Measurements from ENCODE around the gene KCNN3.
A peak's percentile ranks its signal among the peaks of the same experiment; 100 is the strongest.

Gene KCNN3

DNA sequence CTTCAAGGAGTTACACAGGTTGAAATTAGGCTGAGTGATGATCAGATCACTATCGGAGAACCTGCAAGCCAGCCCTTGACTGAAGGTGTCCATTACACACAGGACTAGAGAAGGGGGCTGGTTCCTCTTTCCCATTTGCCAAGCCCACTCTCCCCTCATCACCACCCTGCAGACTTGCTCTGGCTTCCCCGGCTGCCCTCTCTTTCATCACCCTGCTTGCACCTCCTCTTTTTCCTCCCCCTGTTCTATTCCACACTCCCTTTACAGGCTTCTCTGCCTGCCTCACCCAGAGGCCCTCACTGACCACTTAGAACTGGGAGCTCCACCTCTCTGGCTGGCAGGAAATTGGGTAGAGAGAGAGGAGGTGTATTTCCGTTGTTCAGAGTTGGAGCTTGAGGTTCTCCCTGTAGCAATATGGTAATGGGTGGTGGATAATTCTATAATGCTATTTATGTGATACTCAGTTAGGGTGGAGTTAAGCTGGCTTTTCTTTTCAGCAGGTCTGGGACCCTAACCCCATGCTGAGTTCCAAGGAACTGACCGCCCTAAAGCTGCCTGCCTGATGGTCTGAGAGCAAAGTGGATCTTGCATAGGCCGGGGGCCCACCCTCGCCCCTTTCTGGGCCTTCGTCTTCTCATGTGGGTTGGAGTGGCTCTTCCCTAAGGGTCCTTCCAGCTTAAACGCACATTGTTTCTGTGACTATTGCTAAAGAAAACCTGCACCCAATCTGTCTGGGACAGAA is 150.3 kb downstream of the KCNN3 start:
- DNase-seq, result no peak

DNA sequence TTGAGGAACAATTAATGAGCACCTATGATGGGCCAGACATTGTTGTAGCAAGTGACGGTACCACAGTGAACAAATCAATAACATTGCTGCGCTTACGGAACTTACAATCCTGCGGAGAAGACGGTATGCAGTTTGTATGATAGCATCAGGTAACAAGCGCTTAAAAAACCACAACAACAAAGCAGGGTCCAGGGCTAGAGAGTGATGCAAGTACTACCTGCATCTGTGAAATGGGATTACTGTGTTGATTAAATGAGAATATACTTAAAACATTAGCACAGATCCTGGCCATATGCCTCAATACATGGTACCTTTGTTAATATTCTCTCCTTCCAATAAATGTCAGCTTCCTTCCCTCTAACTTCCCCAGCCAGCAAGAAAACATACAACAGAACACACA is 151.5 kb downstream of the KCNN3 start:
- no peak for DNase-seq

DNA sequence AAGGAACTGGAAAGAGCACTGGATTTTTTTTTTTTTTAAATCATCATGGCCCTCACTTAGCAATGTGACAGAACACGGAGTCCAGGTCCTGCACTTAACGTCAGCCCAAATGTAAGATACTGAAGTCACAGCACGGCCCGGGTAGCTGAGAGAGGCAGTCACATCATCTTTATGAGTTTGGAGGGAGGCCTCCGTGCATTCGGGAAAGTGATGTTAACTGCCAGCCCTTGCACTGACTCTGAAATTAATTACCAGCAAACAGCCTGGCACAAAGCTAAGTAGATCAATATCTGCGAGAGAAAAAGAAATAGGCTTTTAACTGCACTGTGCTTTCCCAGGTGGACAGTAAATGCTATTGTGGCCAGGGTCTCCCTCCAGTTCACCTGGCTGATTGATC is 152.6 kb downstream of the KCNN3 start:
- DNase-seq, result no peak

DNA sequence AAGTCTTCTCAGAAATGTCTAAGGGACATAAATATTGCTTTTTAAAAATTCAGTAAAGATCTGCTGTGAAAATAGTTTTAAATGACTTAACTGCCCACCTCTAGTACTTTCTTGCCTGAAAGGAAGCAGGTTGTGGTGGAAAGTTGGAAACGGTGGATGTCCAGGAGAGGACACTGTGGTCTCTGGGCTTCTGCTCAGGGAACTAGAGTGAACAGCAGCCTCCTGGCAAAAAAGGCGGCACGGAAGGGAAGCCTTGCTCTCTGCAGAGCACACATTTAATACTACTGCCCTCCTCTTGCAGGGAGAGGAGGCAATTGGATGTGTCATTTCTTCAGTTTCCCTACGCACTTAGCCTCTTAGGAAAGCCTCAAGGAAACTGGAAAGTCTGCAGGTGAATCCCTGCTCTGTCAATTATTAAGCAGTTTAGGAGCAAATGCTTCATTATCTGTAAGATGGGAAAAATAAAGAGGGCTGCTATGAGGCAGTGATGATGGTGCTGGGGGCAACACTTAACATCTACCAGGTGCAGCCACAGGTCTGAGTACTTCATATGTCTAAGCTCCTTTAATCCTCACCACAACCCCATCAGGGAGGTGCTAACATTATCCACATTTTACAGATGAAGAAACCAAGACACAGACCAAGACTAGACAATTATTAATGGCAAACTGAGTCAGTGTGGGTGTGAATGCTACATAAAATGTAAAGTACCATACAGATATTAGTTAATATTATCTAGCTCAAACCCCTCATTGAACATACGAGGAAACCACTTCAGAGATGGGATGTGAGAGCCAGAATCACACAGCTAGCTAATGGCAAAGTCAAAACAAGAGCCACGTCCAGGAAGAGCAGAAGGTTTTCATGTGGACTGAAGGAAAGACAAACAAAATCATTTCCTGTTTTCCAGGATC is 153.2 kb downstream of the KCNN3 start:
- no peak for DNase-seq

DNA sequence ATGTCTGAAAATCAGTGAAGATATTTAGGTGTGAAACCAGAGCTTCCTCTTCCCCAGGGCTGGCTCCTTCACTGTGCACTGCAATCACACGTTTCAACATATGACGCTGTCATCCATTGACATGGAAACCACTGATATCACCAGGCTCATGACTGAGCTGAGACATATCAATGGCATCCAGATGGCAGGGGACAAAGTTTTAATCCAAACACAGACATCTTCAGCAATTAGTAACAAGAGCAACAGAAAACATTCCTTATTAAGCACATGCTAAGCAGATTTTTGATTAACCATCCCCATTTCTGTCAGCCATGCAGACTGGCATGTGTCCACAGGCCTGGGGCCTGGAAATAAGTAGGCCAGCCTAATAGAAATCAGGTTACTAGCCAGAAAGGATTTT is 154.1 kb downstream of the KCNN3 start:
- DNase-seq, result no peak

DNA sequence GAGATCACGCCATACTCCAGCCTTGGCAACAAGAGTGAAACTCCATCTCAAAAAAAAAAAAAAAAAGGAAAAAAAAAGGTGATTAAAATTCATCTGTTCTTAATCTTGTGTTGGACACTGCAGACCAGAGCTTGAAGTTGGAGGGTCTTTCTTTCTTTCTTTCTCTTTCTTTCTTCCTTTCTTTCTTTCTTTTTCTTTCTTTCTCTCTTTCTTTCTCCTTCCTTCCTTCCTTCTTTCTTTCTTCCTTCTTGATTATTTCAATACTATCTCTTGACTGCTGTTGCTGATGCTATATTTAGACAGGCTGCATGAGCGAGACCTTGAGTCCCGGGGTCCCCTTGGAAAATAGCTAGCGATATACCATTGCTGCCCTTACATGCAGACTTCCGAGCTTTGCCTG is 154.7 kb downstream of the KCNN3 start:
- DNase-seq, result no peak

DNA sequence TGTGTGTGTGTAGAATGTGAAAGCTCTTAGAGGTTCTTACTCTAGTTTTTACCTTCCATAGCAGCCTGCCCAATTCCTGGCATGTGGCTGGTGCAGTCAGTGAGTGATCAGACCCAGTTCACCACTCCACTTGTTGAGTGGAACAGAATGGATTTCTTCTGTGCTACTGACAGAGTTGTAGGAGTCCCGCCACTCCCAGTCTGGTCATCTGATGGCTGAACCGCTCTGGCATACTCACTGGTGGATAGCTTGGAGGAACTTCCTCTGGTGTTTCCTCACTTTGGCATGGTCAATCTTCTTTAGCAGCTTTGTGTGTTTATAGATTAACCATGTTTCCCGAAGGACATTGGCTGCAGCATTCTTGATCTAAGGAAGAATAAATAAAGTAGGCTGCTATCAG is 155.4 kb downstream of the KCNN3 start:
- DNase-seq, result peak; percentile 19

DNA sequence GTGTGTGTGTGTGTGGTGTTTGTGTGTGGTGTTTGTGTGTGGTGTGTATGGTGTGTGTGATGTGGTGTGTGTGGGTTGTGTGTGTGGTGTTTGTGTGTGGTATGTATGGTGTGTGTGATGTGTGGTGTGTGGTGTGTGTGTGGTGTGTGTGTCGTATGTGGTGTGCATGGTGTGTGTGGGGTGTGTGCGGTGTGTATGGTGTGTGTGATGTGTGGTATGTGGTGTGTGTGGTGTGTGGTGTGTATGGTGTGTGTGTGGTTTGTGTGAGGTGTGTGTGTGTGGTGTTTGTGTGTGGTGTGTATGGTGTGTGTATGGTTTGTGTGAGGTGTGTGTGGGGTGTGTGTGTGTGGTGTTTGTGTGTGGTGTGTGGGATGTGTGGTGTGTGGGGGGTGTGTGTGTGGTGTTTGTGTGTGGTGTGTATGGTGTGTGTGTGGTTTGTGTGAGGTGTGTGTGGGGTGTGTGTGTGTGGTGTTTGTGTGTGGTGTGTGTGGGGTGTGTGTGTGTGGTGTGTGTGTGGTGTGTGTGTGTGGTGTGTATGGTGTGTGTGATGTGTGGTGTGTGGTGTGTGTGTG is 155.9 kb downstream of the KCNN3 start:
- DNase-seq, result no peak

DNA sequence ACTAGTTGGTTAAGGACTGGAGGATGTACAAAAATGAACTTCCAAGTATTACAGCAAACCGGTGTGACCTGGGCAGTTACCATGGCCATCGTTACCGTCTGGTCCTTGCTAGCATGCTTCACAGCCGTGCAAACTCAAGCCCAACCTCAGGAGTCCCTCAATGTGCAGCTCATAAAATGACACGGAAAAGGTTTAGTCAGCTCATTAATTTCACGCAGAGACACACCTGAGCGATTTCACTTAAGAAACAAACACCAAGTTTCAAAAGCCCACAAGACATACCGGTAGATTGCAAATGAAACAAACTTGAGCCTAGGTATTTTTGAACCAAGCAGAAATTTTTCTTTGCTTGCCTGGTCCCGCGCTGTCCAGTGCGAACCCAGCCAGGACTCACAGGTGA is 157.1 kb downstream of the KCNN3 start:
- no peak for DNase-seq

DNA sequence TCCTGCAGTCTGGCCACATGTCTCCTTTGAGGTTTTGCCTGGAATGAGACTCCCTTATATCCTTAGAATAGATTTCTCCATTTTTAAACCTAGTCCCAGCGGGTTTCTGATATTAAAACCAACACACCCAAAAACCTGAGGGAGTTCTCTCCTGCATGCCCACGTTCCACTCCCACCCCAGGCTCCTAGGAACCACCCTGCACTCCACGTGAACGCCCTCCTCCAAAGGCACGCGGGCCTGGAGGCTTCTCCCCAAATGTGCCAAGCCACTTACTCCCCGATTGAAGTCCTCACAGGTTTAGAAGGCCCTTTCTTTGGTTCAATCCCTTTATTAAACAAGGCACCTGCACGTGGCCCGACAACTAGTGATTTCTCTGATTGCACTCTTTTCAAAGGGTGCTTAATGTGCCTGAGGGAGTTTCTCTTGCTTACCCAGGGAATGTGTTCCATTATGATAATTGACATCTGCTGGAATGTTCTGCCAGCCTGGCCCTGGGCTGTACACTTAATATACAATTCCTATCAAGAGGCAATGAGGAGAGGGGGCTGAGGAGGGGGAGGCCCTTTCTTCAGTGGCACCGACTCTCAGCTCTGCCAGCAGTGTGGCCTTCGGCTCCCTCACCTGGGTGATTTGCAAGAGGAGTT is 157.8 kb downstream of the KCNN3 start:
- DNase-seq, result no peak

DNA sequence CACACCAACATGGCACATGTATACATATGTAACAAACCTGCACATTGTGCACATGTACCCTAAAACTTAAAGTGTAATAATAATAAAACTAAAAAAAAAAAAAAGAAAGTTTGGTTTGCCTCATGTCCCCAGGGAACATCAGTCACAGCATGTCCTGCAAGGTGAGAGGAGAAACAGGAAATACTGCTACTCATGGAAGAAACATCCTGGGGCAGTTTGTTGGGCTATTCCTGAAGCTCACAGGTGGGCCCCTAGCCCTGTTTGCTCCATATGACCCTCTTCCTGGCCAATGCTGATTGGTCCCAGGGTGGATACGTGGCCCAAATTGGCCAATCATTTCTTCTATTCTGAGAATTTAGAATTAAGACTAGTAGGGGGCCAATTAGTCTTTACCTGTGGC is 158.7 kb downstream of the KCNN3 start:
- no peak for DNase-seq

DNA sequence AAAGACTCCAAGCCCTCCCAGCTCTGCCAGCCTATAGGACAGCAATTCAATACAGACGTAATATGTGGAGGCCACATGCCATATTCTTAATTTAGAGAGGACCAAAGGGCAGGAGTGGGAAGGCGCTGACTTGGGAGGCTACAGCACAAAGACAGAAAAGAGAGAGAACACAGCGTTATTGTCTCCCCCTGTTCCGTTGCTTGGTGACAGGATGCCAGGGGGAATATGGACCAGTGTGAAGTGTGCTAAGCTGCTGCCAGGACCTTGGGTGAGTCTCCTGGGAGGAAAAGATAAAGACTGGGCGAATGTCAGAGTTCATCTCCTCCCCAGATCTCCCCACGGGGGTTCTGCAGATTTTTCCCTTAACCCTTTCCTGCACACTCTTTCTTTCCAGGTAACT is 160.0 kb downstream of the KCNN3 start:
- DNase-seq, result no peak

DNA sequence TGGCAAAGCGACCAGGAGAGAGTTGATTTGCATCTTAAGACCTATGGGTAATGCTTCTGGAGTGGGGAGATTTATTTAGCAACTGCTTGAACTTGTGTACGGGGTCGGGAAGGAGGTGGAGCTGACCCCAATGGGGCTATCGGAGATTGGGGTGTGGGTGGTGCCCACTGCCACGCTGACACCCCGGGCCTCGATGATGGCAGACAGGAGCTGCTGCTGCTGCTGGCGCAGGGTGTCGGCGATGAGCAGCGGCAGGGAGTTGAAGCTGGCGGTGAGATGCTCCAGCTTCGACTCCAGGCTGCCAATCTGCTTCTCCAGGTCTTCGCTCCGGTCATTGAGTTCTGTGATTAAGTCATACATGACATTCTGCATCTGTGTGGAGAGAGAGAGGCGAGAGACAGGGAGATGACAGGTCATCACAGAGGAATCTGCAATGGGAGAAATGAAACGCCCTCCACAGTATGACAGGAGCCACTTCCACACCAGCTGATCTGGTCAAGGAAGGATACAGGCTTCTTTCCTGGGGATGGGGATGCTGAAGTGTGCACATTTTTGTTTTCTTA is 162.1 kb downstream of the KCNN3 start:
- DNase-seq, result no peak

DNA sequence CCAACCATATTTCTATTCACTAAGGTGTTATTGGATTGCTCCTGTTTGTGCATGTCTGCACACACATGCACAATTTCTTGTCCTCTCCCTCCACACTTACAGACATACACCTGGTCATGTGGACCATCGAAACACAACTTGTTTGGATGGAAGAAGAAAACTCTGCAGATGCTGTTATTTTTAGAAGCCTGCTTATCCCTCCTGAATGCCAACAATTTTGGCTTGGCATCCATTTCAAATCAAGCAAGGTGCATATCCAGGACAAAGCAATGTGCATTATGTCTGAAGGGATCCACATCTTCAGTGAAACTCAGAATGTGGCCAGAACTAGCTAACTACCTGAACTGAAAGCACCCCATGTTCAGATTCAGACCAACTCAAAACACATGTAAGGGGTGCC is 163.2 kb downstream of the KCNN3 start:
- DNase-seq, result no peak

DNA sequence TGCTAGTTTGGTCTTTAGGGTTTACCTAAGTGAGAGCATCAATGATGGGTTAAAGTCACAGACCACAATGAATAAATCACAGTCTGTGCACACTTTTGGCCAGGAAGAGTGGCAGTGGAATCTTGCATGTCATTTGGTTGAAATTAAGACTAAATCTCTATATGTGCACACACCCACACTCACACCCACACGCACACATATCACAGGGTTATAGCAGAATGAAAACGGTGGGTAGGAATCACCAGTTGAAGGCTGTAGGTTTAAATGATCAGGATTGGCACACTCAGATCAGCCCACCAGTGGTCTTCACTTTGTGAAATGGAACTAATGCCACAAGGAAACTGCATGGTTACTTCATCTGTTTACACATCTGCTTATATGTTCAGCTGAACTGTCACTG is 164.5 kb downstream of the KCNN3 start:
- no peak for DNase-seq

DNA sequence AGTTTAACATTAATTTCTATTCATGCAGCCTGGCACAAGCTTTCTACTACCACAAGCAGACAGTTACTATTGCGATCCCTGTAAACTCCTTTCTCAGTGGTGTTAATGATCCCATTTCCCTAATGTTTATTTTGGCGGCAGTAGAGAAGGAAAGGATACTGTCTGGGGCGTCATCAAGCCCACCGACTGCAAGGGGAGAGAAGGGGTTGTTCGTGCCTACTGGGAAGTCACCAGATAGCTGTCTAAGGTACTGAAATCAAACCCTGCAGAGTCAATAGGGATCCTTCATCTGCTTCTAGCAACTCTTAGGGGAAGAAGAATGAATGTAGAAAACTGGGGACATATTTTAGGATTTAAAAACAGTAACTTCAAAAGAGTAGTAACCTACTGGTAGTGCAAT is 166.9 kb downstream of the KCNN3 start:
- DNase-seq, result peak; percentile 12

DNA sequence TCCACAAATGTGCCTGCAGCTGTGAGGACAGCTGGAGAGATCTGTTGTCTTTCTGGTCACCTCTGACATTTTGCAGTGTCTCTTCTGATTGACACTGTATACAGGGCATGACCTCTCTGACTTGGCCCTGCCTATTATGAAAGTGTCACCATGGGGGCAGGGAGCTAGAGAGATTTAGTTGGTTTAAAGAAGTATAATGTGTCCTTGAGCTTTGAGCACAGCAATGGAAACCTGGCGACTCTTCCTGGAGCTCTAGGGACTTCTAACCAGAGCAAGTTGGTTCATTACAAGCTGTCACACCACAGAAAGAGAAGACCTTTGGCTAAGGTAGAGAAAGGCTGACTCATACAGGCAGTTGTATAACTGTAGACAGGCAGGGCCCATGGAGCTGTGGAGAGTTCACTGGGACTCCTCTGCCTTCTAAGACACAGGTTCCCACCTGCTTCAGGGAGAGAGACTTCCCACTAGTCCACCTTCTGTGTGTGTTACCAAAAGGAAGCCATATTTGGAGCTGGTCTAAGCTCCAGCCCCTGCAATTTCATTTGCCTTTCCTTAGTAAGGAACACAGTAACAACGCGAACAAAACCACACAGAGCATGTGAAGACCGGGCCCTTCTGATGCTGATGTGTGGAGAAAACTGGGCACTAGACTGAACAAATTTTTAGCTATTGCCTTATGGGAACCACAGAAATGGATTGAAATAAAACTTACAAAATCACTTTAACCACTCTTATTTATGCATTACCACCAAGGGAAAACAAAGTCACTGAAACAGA is 171.6 kb downstream of the KCNN3 start:
- DNase-seq, result no peak

DNA sequence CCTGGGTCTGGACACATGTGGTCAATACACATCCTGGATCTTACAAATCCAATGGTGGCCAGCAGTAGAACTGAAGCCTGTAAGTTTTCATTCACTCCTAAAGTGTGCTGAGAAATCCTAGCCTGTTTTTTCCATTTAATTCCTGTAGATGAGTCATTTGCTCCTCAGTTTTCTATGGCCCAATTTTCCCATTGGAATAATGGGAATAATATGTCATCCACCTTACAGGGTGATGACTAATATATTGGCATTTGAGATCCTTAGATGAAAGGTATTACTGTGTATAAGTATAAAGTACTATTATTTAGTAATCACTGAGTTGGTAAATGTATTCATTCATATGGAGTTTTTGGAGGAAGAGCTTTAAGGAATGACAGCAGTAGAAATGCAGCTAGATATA is 172.4 kb downstream of the KCNN3 start:
- DNase-seq, result peak; percentile 53

DNA sequence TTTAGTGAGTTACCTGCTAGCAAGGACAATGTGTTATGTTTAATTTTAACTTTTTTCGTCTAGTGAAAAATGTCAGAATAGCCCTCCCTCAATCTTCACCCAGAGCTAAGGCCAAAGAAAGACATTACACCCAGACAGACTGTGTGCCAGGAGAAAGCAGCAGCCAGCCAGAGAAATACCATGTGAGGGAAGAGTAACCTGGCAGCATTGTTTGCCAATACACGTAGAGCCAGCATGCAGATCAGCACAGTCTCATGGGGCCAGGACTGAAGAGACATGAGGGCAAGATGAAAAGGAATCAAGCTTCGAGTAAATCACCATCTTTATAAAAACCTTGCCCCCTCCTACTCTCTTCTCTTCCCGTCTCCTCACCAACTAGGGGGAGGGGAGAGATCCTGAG is 173.6 kb downstream of the KCNN3 start:
- no peak for DNase-seq

DNA sequence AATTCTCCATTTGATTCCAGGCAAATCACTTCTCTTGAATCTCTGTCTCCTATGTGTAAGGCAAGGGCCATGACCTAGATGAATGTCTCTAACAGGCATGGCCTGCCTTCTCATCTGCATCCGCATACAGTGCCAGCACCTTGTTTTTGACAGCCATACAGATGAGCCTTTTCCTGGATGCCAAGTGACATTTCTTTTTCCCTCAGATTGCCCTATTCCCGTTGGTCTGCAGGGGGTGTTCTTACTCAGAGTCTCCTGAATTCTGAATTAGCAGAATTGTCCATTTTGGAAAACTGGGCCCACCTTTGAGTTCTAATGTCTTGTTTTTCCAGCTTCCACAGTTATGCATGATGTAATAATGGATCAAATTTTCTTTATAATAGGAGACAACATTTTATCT is 174.1 kb downstream of the KCNN3 start:
- no peak for DNase-seq

DNA sequence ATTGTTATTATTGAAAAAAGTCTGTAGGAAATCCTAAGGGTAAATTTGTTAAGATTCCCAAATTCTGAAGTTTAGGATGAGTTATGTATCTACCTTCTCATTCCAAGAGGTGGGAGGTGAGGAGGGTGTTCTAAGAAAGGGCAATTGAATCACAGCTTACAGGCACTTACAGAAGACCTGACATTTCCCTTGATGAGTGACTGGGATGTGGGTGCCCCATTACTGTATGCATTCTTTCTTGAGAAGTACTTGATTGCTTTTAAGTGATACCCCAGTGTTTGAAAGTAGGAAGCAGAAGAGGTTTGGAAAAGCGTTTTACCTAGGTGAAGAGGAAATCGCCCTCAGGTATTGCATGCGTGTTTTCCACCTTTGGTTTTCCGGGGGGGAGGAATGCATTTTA is 175.1 kb downstream of the KCNN3 start:
- no peak for DNase-seq

DNA sequence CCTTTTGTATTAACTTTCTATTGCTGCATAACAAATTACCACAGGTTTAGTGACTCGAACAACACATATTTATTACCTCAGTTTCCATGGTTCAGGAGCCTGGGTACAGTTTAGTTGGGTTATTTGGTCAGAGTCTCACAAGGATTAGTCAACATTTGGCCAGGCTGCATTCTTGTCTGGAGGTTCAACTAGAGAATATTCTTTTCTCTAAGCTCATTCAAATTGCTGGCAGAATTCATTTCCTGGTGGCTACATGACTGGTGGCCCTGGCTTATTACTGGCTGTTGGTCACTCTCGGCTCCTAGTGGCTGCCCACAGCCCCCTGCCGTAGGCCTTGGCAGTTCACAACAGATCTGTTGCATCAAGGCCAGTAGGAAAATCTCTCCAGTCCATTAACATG is 181.0 kb downstream of the KCNN3 start:
- DNase-seq, result no peak
